GM08714 (cell line): ENCODE results near the gene DHRSX.
"Not testable (repeated sequence)": the region's sequence is repeated elsewhere in the genome, so short reads cannot be mapped to it uniquely, and the experiment has no call there.

ENCODE experiments used
- H3K4me3 ChIP-seq: fragments of 200-500 bp; sonication (Bioruptor generic); 2 replicates; pipeline ENCODE4 v1.5.1; 2014; ENCODE audit warnings: mild to moderate bottlenecking, low read length, inconsistent platforms
- ZNF274 ChIP-seq: IDR thresholded peaks from 2 replicates; pipeline ENCODE4 v1.6.1; 2012; ENCODE audit warnings: mild to moderate bottlenecking, low read depth, low read length

DHRSX gene

DNA sequence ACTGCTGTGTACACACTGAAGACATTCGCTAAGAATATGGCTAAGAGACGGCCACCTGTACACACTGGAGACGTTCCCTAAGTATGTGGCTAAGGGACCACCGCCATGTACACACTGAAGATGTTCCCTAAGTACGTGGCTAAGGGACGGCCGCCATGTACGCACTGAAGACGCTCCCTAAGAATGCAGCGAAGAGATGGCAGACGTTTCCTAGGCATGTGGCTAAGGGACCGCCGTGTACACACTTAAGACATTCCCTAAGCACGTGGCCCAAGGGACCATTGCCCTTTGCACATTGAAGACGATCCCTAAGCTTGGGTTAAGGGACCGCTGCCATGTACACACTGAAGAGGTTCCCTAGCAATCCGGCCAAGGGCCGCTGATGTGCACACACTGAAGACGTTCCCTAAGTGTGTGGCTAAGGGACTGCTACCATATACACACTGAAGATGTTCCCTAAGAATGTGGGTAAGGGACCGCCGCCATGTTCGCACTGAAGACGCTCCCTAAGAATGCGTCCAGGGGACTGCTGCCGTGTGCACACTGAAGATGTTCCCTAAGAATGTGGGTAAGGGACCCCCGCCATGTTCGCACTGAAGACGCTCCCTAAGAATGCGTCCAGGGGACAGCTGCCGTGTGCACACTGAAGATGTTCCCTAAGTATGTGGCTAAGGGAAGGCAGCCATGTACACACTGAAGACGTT lies 36.7 kb downstream of the DHRSX start:
- H3K4me3 ChIP-seq, result no peak overlapping the region
- TF ChIP-seq ZNF274, result no peak

- not testable (repeated sequence) for H3K4me3 ChIP-seq
These were observed 37.3 kb downstream of the DHRSX start for GRCh38 chrX:2463481-2463880.

- H3K4me3 ChIP-seq, result no peak overlapping the region
- TF ChIP-seq ZNF274, result no peak
These were observed 38.0 kb downstream of the DHRSX start for GRCh38 chrX:2462780-2463179.

DNA sequence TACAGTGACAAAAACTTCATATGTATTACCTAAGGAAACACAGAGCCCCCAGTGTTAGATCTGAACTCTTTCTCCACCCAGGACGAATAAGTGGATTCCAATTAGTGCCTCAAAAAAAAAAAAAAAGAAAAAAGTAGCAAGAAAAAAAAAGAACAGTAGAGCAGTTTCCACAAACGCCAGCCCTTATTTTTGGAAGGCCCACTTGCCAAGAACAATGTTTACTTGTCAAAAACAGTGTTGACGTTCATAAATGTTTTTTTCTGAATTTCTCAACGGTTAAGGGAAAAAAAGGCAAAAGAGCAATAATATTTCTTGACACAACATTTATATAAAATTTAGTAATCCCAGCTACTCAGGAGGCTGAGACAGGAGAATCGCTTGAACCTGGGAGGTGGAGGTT lies 38.7 kb downstream of the DHRSX start:
- H3K4me3 ChIP-seq, result no peak overlapping the region
- no peak for TF ChIP-seq ZNF274

DNA sequence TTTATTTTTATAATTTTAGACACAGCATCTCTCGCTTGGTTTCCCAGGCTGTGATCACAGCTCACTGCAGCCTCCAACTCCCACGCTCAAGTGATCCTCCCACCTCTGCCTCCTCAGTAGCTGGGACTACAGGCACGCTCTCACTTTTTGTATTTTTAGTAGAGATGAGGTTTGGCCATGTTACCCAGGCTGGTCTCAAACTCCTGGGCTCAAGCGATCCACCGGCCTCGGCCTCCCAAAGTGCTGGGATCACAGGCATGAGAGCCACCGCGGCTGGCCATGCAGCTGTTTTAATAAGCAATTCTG lies 39.1 kb downstream of the DHRSX start:
- TF ChIP-seq ZNF274, result no peak
- no peak overlapping the region for H3K4me3 ChIP-seq

GRCh38 chrX:2460821-2461710 lies 39.7 kb downstream of the DHRSX start:
- H3K4me3 ChIP-seq, result not testable (repeated sequence)

- not testable (repeated sequence) for H3K4me3 ChIP-seq
These were observed 40.7 kb downstream of the DHRSX start for GRCh38 chrX:2460048-2460447.

GRCh38 chrX:2458309-2458708 lies 42.5 kb downstream of the DHRSX start:
- no peak for TF ChIP-seq ZNF274
- no peak overlapping the region for H3K4me3 ChIP-seq

- TF ChIP-seq ZNF274, result no peak
These were observed 43.3 kb downstream of the DHRSX start for GRCh38 chrX:2457289-2458133.

GRCh38 chrX:2456091-2456490 lies 44.7 kb downstream of the DHRSX start:
- H3K4me3 ChIP-seq, result not testable (repeated sequence)

More at GRCh38 chrX:2457289-2458133, 43.3 kb downstream of the DHRSX start:
- H3K4me3 ChIP-seq, result no peak overlapping the region

DNA sequence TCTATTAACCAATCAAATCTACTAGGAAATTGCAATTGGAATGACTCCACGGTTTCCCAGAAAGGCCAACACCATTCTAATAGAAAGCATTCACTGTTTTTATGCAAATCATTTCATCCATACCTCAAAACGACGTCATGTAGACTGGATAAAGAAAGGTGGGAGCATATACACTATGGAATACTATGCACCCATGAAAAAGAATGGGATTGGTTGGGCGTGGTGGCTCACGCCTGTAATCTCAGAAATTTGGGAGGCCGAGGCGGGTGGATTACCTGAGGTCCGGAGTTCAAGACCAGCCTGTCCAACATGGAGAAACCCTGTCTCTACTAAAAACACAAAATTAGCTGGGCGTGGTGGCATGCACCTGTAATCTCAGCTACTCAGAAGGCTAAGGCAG lies 46.2 kb downstream of the DHRSX start:
- H3K4me3 ChIP-seq, result not testable (repeated sequence)

- H3K4me3 ChIP-seq, result no peak overlapping the region
- no peak for TF ChIP-seq ZNF274
These were observed 48.0 kb downstream of the DHRSX start for GRCh38 chrX:2452799-2453198.

DNA sequence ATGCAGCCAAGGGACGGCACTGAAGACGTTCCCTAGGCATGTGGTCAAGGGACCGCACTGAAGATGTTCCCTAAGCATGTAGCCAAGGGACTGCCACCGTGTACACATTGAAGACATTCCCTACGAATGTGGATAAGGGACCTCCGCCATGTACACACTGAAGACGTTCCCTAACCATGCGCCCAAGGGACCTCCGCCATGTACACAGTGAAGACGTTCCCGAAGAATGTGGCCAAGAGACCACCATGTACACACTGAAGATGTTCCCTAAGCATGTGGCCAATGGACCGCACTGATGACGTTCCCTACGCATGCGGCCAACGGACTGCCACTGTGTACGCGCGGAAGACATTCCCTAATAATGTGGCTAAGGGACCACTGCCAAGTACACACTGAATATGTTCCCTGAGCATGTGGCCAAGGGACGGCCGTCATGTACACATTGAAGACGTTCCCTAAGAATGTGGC lies 48.4 kb downstream of the DHRSX start:
- TF ChIP-seq ZNF274, result no peak
- no peak overlapping the region for H3K4me3 ChIP-seq

DNA sequence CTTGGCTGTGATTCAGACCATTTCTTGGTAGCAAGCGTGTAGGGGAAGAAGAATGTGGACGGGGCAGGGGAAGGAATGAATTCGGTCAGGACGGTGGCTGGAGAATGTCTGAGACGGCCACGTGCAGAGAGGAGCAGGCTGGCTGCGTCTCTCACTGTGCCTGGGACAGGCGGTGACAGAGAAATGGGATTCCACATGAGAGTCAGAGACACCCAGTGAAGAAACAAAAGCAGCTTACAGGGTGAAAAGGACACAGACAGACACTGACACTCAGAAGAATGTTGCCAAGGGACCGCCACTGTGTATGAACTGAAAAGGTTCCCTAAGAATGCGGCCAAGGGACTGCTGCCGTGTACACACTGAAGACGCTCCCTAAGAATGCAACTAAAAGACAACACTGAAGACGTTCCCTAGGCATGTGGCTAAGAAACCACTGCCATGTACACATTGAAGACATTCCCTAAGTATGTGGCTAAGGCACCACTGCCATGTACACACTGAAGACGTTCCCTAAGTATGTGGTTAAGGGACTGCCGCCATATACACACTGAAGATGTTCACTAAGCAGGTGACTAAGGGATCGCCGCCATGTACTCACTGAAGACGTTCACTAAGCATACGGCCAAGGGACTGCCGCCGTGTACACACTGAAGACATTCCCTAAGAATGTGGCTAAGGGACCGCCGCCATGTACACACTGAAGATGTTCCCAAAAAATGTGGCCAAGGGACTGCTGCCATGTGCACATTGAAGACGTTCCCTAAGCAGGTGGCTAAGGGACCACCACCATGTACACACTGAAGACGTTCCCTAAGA lies 49.1 kb downstream of the DHRSX start:
- TF ChIP-seq ZNF274, result no peak
- no peak overlapping the region for H3K4me3 ChIP-seq
